HepG2 (cell line): ENCODE measurements around the gene CDK5RAP2. TPM values are rescaled to one million over a fixed set of nuclear protein-coding genes. Genes with fewer than 3 reads are reported as not detected.

Experiments
- GATAD2A ChIP-seq: IDR thresholded peaks from 2 replicates; pipeline ENCODE4 v1.6.1; 2016
- HHEX ChIP-seq: IDR thresholded peaks from 2 replicates; pipeline ENCODE4 v1.6.1; 2016; ENCODE audit warnings: control low read depth
- HNF4A ChIP-seq: sonication (generic); formaldehyde crosslinking; IDR thresholded peaks from 2 replicates; pipeline ENCODE4 v1.4.0; 2020; ENCODE audit warnings: missing genetic modification reagents
- KAT7 ChIP-seq: IDR thresholded peaks from 2 replicates; pipeline ENCODE4 v1.6.1; 2018; ENCODE audit warnings: borderline replicate concordance, missing compliant biosample characterization
- MIXL1 ChIP-seq: IDR thresholded peaks from 2 replicates; pipeline ENCODE4 v1.6.1; 2016
- PHB2 ChIP-seq: fragments of 450-650 bp; IDR thresholded peaks from 2 replicates; pipeline ENCODE4 v1.6.1; 2018; ENCODE audit not compliant: partially characterized antibody
- RBFOX2 ChIP-seq: fragments of 200-400 bp; formaldehyde crosslinking; IDR thresholded peaks from 2 replicates; pipeline ENCODE4 v1.6.1; 2017; ENCODE audit warnings: low read depth, mild to moderate bottlenecking, low read length
- REPIN1 ChIP-seq: sonication (generic); formaldehyde crosslinking; IDR thresholded peaks from 2 replicates; pipeline ENCODE4 v1.8.0; 2022; ENCODE audit warnings: missing genetic modification reagents, low read depth, mild to moderate bottlenecking, borderline replicate concordance
- SKI ChIP-seq: fragments of 450-650 bp; IDR thresholded peaks from one replicate; pipeline ENCODE4 v1.6.1; 2018; ENCODE audit warnings: mild to moderate bottlenecking; ENCODE audit not compliant: partially characterized antibody
- SYNCRIP ChIP-seq: fragments of 200-400 bp; formaldehyde crosslinking; IDR thresholded peaks from 2 replicates; pipeline ENCODE4 v1.6.1; 2018; ENCODE audit warnings: mild to moderate bottlenecking, low read depth, low read length; ENCODE audit not compliant: insufficient read depth
- ZBTB7A ChIP-seq: sonication (generic); formaldehyde crosslinking; IDR thresholded peaks from 2 replicates; pipeline ENCODE4 v1.8.0; 2022; ENCODE audit warnings: mild to moderate bottlenecking, missing genetic modification reagents
- ZMYM4 ChIP-seq: sonication (generic); formaldehyde crosslinking; IDR thresholded peaks from 2 replicates; pipeline ENCODE4 v1.8.1; 2023; ENCODE audit warnings: mild to moderate bottlenecking, missing genetic modification reagents
- ZNF225 ChIP-seq: sonication (generic); formaldehyde crosslinking; IDR thresholded peaks from 2 replicates; pipeline ENCODE4 v1.4.0; 2020; ENCODE audit warnings: mild to moderate bottlenecking, missing genetic modification reagents
- ZNF383 ChIP-seq: sonication (generic); formaldehyde crosslinking; IDR thresholded peaks from 2 replicates; pipeline ENCODE4 v1.4.0; 2020; ENCODE audit warnings: missing genetic modification reagents, mild to moderate bottlenecking, borderline replicate concordance
- ZNF569 ChIP-seq: sonication (generic); formaldehyde crosslinking; IDR thresholded peaks from 2 replicates; pipeline ENCODE4 v1.5.0; 2020; ENCODE audit warnings: mild to moderate bottlenecking, missing genetic modification reagents, moderate library complexity, borderline replicate concordance
- ZNF614 ChIP-seq: IDR thresholded peaks from 2 replicates; pipeline ENCODE4 v1.6.1; 2018; ENCODE audit warnings: missing biosample characterization, missing genetic modification reagents, inconsistent platforms, borderline replicate concordance
- ZNF615 ChIP-seq: sonication (generic); formaldehyde crosslinking; IDR thresholded peaks from 2 replicates; pipeline ENCODE4 v1.5.0; 2020; ENCODE audit warnings: mild to moderate bottlenecking, missing genetic modification reagents, borderline replicate concordance
- ZNF720 ChIP-seq: sonication (generic); formaldehyde crosslinking; IDR thresholded peaks from 2 replicates; pipeline ENCODE4 v1.4.0; 2020; ENCODE audit warnings: missing genetic modification reagents
- ZNF776 ChIP-seq: sonication (generic); formaldehyde crosslinking; IDR thresholded peaks from 2 replicates; pipeline ENCODE4 v1.4.0; 2020; ENCODE audit warnings: mild to moderate bottlenecking, missing genetic modification reagents
- ZNF792 ChIP-seq: IDR thresholded peaks from 2 replicates; pipeline ENCODE4 v1.6.1; 2016
- ZNF841 ChIP-seq: sonication (generic); formaldehyde crosslinking; IDR thresholded peaks from 2 replicates; pipeline ENCODE4 v1.8.1; 2023; ENCODE audit warnings: missing genetic modification reagents, borderline replicate concordance
- ZZZ3 ChIP-seq: sonication (generic); formaldehyde crosslinking; IDR thresholded peaks from 2 replicates; pipeline ENCODE4 v1.4.0; 2020; ENCODE audit warnings: missing genetic modification reagents, mild to moderate bottlenecking, borderline replicate concordance
- polyA plus RNA-seq, 8 experiments: library from polyadenylated mRNA; depleted of rRNA in 3 of 8; stranded (reverse) in 7 of 8; unstranded in 1 of 8; fragments of >200 nt; fragmentation: Illumina TruSeq in 4 of 8; extraction: Trizol in 4 of 8; gene quantifications; 2 replicates each; pipeline versions ENCODE4 v1.2.1 to v1.2.3, GENCODE V29; 2011 to 2016; ENCODE audit warnings: low read depth in 4 of 8, missing spikeins in 1 of 8, mixed read lengths in 1 of 8; ENCODE audit not compliant: insufficient read depth in 1 of 8
- total RNA-seq, 5 experiments: library from RNA; depleted of rRNA; stranded (reverse); fragments of >200 nt; fragmentation: Illumina TruSeq; extraction: Trizol; gene quantifications; 2 replicates each; pipeline ENCODE4 v1.2.3, GENCODE V29; 2016; ENCODE audit warnings: low read depth in 1 of 5
- TF ChIP-seq, protein P1 (sequence below): sonication (generic); formaldehyde crosslinking; IDR thresholded peaks from 2 replicates; pipeline ENCODE4 v1.4.0; 2020; ENCODE audit warnings: missing genetic modification reagents
- TF ChIP-seq, protein P2 (sequence below), 2 experiments: fragments of 450-650 bp in 1 of 2; sonication (generic) in 1 of 2; formaldehyde crosslinking; IDR thresholded peaks; 2 replicates each; pipeline versions ENCODE4 v1.5.0 to v1.8.0; 2020 to 2022; ENCODE audit warnings: mild to moderate bottlenecking in 1 of 2, missing genetic modification reagents in 1 of 2
- TF ChIP-seq, protein P3 (sequence below): IDR thresholded peaks from 2 replicates; pipeline ENCODE4 v1.6.1; 2016
- TF ChIP-seq, protein P4 (sequence below): sonication (generic); formaldehyde crosslinking; IDR thresholded peaks from 2 replicates; pipeline ENCODE4 v1.5.1; 2020; ENCODE audit warnings: missing genetic modification reagents, mild to moderate bottlenecking, borderline replicate concordance

Gene CDK5RAP2
- total and polyA plus RNA-seq, 2 of the 13 experiments (the other 11 are each of a cell fraction or from before 2014, with no cell fraction given): 31.8 to 42.2 TPM

DNA sequence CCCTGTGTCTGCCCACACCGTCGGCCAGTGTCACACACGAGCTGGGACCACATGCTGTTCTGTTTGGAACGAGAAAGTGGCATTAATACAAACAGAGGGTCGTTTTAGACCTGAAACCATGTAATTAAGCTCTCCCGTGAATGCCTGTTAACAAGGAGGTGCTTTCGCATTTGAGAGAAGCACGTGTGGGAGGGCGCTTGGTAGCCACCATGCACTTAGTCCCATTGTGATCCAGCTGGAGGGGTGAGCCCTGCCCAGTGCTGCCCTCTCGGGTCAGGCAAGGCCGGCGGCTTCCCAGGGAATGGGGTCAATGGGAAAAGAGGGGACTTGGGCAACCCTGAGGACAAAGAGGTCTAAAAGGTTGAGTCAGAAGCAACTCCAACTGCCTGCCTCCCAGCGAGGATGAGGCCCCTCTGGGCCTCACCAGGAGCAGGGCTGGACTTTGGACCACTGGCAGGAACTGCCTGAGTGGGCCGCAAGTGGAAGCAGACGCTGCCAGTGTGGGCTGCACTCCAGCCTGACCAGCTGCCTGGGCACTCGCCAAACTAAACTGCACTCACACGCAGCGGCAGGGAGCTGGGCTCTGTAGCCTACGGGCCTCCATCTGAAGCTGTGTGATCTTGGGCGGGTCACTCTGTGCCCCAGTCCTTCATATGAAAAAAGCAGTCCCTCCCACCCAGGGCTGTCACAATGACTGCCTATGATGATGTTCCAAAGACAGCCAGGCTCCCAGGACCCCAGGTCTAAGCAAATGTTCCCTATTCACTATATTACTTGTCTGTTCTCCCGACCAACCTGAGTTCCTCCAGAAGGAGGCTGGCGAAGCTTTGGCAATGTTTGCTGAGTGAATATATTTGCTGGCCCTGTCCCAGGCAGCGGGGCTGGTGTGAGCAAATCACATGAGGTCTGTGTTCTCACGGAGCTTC lies 195.7 kb downstream of the CDK5RAP2 start (continued):
- TF ChIP-seq, protein P1, sequence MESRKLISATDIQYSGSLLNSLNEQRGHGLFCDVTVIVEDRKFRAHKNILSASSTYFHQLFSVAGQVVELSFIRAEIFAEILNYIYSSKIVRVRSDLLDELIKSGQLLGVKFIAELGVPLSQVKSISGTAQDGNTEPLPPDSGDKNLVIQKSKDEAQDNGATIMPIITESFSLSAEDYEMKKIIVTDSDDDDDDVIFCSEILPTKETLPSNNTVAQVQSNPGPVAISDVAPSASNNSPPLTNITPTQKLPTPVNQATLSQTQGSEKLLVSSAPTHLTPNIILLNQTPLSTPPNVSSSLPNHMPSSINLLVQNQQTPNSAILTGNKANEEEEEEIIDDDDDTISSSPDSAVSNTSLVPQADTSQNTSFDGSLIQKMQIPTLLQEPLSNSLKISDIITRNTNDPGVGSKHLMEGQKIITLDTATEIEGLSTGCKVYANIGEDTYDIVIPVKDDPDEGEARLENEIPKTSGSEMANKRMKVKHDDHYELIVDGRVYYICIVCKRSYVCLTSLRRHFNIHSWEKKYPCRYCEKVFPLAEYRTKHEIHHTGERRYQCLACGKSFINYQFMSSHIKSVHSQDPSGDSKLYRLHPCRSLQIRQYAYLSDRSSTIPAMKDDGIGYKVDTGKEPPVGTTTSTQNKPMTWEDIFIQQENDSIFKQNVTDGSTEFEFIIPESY (CRISPR knock-in tag): peak; percentile 50
- TF ChIP-seq MIXL1 (CRISPR knock-in tag) (no peak; the same call in 1 of the 2 replicates), SYNCRIP (no peak), HHEX (CRISPR knock-in tag) (peak; percentile 49; the same call in 1 of the 2 replicates), ZMYM4 (CRISPR knock-in tag) (peak; percentile 85), SKI (peak; percentile 61), ZZZ3 (CRISPR knock-in tag) (no peak), ZBTB7A (CRISPR knock-in tag) (no peak; the same call in 1 of the 2 replicates), ZNF225 (0 out of 2 replicates have a peak, but pooled peaks have one; percentile 27), KAT7 (CRISPR knock-in tag) (peak; percentile 53), GATAD2A (CRISPR knock-in tag) (peak; percentile 97), PHB2 (no peak), HNF4A (CRISPR knock-in tag) (peak; percentile 99), ZNF615 (CRISPR knock-in tag) (peak; percentile 91), ZNF614 (peak; percentile 86; the same call in 1 of the 2 replicates), ZNF569 (CRISPR knock-in tag) (no peak), REPIN1 (CRISPR knock-in tag) (peak; percentile 61), ZNF776 (no peak), RBFOX2 (peak; percentile 80), ZNF841 (CRISPR knock-in tag) (no peak), ZNF720 (CRISPR knock-in tag) (no peak), ZNF792 (CRISPR knock-in tag) (peak; percentile 54; the same call in 1 of the 2 replicates), ZNF383 (CRISPR knock-in tag) (no peak)
- TF ChIP-seq, protein P2, sequence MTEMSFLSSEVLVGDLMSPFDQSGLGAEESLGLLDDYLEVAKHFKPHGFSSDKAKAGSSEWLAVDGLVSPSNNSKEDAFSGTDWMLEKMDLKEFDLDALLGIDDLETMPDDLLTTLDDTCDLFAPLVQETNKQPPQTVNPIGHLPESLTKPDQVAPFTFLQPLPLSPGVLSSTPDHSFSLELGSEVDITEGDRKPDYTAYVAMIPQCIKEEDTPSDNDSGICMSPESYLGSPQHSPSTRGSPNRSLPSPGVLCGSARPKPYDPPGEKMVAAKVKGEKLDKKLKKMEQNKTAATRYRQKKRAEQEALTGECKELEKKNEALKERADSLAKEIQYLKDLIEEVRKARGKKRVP (CRISPR knock-in tag; IDR thresholded peaks at IDR 0.05): peak in 1 of 2 experiments; percentile 59; a peak in 1 of 4 replicates
- TF ChIP-seq, protein P3, sequence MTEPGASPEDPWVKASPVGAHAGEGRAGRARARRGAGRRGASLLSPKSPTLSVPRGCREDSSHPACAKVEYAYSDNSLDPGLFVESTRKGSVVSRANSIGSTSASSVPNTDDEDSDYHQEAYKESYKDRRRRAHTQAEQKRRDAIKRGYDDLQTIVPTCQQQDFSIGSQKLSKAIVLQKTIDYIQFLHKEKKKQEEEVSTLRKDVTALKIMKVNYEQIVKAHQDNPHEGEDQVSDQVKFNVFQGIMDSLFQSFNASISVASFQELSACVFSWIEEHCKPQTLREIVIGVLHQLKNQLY (CRISPR knock-in tag): peak; percentile 73; the same call in 1 of the 2 replicates
- TF ChIP-seq, protein P4, sequence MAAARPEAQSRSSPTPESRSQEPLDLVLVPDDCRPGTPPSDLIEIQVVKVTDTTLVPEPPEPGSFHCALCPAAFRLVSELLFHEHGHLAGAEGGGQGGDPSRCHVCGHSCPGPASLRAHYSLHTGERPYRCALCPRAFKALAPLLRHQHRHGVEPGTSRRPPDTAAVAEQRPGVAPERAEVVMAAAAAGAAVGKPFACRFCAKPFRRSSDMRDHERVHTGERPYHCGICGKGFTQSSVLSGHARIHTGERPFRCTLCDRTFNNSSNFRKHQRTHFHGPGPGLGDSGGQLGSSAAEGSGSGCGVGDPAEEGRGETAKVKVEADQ (CRISPR knock-in tag): no peak
